Smooth muscle cell of the brain vasculature (primary cell): ENCODE results near the gene KRT75.
"Not testable (repeated sequence)": the region's sequence is repeated elsewhere in the genome, so short reads cannot be mapped to it uniquely, and the experiment has no call there.

Experiments used
- DNase-seq: peaks from one replicate; pipeline ENCODE4 v3.0.0-alpha.2; 2012; ENCODE audit warnings: low read depth, low spot score

Gene KRT75

GRCh38 chr12:52434081-52434733, at the start of gene KRT75:
TSS of gene KRT75 (minus strand) at chr12:52434371. CDS start at chr12:52434304, 67 bp downstream.
- no peak for DNase-seq

DNA sequence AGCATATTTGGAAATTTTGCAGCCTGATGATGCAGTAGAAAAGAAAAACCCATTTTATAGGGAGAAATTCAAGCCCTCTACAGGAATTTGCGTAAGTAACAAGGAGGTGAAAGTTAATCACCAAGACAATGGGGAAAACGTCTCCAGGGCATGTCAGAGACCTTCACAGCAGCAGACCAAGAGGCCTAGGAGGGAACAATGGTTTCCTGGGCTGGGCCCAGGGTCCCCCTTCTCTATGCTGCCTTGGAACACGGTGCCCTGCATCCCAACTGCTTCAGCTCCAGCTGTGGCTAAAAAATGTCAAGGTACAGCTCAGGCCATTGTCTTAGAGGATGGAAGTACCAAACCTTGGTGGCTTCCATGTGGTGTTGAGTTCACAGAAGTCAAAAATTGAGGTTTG, 45.9 kb upstream of the KRT75 start:
- DNase-seq: no peak

- DNase-seq: no peak
Observed at GRCh38 chr12:52477651-52478050, 43.5 kb upstream of the KRT75 start.

DNA sequence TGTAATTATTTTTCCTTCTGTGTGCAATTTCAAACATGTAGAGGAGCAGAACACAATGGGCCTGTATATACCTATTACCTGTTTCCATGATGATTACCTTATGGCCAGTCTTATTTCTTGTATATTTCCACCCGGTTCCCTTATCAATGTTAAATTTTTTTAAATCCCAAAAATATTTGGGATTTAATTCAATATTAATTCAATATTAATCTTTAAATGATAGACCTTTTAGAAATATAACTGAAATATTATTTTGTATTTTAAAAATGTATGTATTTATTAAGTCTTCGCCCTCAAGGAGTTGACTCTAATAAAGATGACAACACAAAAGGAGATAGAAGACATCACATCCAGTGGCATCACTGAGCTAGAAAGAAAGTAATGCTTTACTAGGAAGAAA, 40.0 kb upstream of the KRT75 start:
- no peak for DNase-seq

DNA sequence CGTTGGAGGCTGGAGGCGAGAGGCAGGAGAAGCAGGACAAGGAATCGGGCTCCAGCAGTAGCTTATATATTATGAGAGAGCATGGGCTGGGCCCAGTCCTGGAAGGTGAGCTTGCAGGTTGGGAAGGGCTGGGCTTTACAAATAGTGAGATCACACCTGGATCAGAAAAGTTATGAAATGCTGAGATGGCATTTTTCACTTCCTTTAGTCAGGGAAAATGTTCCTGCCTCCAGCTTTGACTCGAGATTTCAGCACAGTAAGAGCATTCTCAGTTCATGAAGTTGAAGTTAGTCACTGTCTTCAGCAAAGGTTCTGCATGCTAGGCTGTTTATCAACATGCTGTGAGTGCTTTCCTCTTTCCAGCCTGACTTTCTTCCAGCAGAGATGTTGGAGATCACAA, 39.6 kb upstream of the KRT75 start, which contains the start of gene KRT6C:
KRT6C (minus strand) TSS at position 38 of the 400 bp plus-strand sequence. CDS start 68 bp downstream, outside the sequence.
- DNase-seq: no peak

- no peak for DNase-seq
Observed at GRCh38 chr12:52469853-52470252, 35.7 kb upstream of the KRT75 start.

- no peak for DNase-seq
Observed at GRCh38 chr12:52464897-52465296, 30.7 kb upstream of the KRT75 start.

DNA sequence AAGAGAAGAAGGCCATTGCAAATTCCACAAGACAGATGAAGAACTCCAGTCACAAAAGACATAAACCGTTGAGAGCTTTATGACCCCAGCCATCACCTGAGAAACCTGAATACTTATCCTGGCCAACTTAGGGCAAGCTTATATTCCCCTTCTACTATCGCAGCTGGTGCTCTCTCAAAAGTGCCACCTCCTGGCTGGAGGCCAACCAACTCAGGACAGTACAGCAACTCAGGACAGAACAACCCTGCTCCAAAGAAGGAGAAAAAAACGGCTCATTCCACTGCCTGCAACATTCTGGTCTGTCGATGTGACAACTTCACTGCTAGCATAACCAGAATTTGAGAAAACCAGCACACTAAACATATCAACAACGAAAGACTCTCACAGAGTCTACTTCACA, 27.5 kb upstream of the KRT75 start:
- no peak for DNase-seq

GRCh38 chr12:52458861-52459260, 24.7 kb upstream of the KRT75 start:
- DNase-seq: no peak

GRCh38 chr12:52455821-52456220, 21.6 kb upstream of the KRT75 start:
- no peak for DNase-seq

DNA sequence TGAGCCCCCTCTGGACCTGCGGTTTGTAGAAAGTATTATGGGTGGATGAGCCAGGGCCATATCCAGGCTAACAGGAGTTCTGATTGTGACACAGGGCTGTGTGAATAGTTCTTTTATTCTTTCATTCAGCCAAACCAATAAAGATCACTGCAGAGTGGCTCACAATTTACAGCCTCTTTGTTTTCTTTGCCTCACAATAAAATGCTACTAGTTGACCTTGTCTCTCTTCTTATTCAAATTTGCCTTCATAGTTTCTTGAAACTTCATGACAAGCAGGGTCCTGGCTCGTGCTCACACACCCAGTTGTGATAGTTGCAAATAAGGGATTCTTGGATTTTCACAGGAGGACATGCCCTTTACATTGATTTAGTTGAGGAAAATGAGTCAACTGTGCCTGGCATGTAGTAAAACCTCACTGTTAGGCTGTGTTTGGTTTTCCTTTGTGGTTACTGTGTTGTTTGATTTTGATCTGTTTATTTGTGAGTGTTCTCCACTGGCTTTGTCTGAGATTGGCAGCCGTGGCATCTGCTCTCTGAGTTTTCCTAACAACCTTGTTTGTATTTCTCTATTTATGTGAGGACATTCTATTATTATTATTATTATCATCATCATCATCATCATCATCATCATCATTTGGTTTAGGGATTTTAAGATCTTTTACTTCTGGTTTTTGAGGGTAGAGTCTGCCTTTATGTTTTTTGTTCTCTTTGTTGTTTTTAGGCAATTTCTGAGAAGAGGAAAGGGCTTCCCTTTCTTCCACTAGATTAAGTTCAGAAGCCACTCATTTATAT, 20.4 kb upstream of the KRT75 start:
- DNase-seq: no peak

DNA sequence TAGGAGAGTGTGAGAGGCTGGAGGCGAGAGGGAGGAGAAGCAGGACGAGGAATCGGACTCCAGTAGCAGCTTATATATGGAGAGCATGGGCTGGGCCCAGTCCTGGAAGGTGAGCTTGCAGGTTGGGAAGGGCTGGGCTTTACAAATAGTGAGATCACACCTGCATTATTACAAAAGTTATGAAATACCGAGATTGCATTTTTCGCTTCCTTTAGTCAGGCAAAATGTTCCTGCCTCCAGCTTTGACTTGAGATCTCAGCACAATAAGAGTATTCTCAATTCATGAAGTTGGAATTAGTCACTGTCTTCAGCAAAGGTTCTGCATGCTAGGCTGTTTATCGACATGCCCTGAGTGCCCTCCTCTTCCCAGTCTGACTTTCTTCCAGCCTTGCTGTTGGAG, 17.9 kb upstream of the KRT75 start, which contains the start of gene KRT6B:
KRT6B (minus strand) TSS at position 46 of the 400 bp plus-strand sequence. CDS start 68 bp downstream, outside the sequence.
- DNase-seq: no peak

GRCh38 chr12:52448228-52448627, 14.1 kb upstream of the KRT75 start:
- DNase-seq: no peak

DNA sequence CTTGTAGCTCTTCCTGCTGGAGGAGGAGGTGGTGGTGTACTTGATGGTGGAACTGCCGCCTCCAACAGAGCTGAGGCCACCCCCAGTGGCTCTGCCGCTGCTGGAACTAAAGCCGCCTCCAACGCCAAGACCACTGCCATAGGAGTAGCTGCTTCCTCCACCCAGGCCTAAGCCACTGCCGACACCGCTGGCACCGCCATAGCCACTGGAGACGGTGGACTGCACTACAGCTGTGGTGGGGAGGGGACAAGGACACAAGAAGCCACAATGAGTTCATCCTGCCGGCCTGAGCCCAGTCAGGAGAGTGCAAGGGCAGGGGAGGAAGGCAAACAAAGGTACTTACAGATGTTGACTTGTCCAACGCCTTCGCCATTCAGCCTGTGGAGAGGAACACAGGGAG, 13.0 kb upstream of the KRT75 start:
- DNase-seq: not testable (repeated sequence)

GRCh38 chr12:52446367-52447045, 12.3 kb upstream of the KRT75 start:
- no peak for DNase-seq

GRCh38 chr12:52445876-52446275, 11.7 kb upstream of the KRT75 start:
- DNase-seq: no peak

GRCh38 chr12:52444647-52445595, 10.8 kb upstream of the KRT75 start:
- DNase-seq: no peak

- DNase-seq: no peak
Observed at GRCh38 chr12:52443966-52444365, 9.8 kb upstream of the KRT75 start.

DNA sequence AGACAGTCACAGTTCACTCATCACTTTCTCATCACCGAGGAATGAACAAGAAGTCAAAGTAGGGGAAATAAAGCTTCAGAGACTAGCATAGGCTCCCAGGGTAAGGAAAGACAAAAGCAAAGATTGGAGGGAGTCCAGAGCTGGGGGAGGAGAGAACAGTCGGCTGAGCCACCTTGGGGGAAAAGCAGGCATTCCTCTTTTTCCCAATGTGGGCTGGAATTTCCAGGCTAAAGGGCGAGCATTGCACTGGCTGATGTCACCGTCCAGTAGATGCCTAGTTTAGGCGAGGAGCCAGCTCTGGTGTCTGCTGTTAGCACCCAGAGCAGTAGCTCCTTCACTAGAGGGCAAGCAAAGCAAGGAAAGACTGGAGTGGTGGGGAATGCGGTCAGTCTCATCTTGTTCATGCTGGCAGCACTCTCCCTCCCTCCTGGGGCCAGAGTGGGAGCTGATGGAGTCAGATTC, 8.5 kb upstream of the KRT75 start:
- DNase-seq: peak; percentile 2

GRCh38 chr12:52441320-52441911, 7.2 kb upstream of the KRT75 start:
- no peak for DNase-seq
